ENCODE measurements around the gene STK10.

DNA sequence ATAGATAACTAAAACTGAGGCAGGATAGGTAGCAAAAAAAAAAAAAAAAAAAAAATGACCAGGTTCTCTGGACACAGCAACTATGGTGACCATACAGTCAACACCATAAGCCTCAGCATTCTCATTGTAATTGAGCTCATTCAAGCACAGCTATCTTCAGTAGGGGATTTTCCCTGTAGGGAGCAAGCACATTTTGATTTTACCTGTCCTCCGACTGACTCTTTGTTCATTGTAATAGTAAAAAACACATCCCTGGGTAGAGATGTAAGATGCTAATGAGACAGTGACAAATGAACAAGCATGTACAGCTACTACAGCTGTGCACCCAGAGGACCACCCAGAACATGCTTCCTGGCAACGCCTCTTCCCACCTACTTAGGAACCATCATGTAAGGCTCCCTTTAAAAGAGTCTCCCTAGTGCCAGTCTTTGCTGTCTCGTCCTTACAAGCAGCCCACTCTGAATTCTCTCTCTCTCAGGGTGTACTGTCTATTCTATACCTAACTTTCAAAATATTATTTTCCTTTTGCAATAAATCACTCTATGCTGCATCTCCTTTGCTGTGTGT lies 116.6 kb downstream of the STK10 start:
- no peak for TF ChIP-seq EZH2 (IDR thresholded peaks at IDR 0.05; ENCODE audit: insufficient read depth, low read length)
- TF ChIP-seq, protein P1, sequence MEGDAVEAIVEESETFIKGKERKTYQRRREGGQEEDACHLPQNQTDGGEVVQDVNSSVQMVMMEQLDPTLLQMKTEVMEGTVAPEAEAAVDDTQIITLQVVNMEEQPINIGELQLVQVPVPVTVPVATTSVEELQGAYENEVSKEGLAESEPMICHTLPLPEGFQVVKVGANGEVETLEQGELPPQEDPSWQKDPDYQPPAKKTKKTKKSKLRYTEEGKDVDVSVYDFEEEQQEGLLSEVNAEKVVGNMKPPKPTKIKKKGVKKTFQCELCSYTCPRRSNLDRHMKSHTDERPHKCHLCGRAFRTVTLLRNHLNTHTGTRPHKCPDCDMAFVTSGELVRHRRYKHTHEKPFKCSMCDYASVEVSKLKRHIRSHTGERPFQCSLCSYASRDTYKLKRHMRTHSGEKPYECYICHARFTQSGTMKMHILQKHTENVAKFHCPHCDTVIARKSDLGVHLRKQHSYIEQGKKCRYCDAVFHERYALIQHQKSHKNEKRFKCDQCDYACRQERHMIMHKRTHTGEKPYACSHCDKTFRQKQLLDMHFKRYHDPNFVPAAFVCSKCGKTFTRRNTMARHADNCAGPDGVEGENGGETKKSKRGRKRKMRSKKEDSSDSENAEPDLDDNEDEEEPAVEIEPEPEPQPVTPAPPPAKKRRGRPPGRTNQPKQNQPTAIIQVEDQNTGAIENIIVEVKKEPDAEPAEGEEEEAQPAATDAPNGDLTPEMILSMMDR (IDR thresholded peaks at IDR 0.05; ENCODE audit: insufficient read depth, low read depth, low read length): no peak
